ENCODE measurements around the gene TOP1. TPM values are rescaled to one million over a fixed set of nuclear protein-coding genes. Genes with fewer than 3 reads are reported as not detected.
"Not testable (repeated sequence)": the region's sequence is repeated elsewhere in the genome, so short reads cannot be mapped to it uniquely, and the experiment has no call there.

Gene TOP1
- total RNA-seq, 1 donor from 2014 or later, result 9.4 TPM

GRCh38 chr20:41125530-41126457 lies 97.2 kb downstream of the TOP1 start:
- DNase-seq (ENCODE audit: low spot score in 2 of 2), result no peak
- Histone ChIP-seq H3K27ac (no peak overlapping the region), H3K36me3 (peaks cover 32 to 52% of the 10 kb centered on the region in 2 donors), H3K27me3 (no peaks in the 10 kb centered on the region), H3K9me3 (no peaks in the 10 kb centered on the region), H3K4me1 (no peaks in the 10 kb centered on the region), H3K4me3 (no peak overlapping the region)
- intact Hi-C loops (cut with DNase I), result no loop called here
- no peak for TF ChIP-seq CTCF (IDR thresholded peaks at IDR 0.05)

- no peak for DNase-seq (ENCODE audit: low spot score in 2 of 2)
- Histone ChIP-seq H3K4me3 (no peak overlapping the region), H3K9me3 (no peaks in the 10 kb centered on the region), H3K27me3 (no peaks in the 10 kb centered on the region), H3K36me3 (peaks cover 26 to 43% of the 10 kb centered on the region in 2 donors), H3K27ac (no peak overlapping the region), H3K4me1 (no peaks in the 10 kb centered on the region)
- intact Hi-C loops (cut with DNase I), result no loop called here
- no peak for TF ChIP-seq CTCF (IDR thresholded peaks at IDR 0.05)
Observed at GRCh38 chr20:41126719-41127118, 98.1 kb downstream of the TOP1 start.

- DNase-seq (ENCODE audit: low spot score in 2 of 2); H3K27me3 ChIP-seq; H3K4me1 ChIP-seq; H3K4me3 ChIP-seq; intact Hi-C loops (cut with DNase I); H3K27ac ChIP-seq; H3K9me3 ChIP-seq: not testable (repeated sequence)
- H3K36me3 ChIP-seq, result peaks cover 11 to 27% of the 10 kb centered on the region in 2 donors
Observed at GRCh38 chr20:41128317-41128716, 99.7 kb downstream of the TOP1 start.

- Histone ChIP-seq H3K27ac (no peak overlapping the region), H3K27me3 (no peaks in the 10 kb centered on the region), H3K4me1 (peaks cover 0 to 5% of the 10 kb centered on the region in 2 donors), H3K9me3 (no peaks in the 10 kb centered on the region), H3K36me3 (peaks cover 0 to 2% of the 10 kb centered on the region in 2 donors), H3K4me3 (no peak overlapping the region)
- intact Hi-C loops (cut with DNase I), result no loop called here
- no peak for DNase-seq (ENCODE audit: low spot score in 2 of 2)
- TF ChIP-seq CTCF (IDR thresholded peaks at IDR 0.05), result no peak
Observed at GRCh38 chr20:41131594-41132387, 103.2 kb downstream of the TOP1 start.

- H3K4me3 ChIP-seq; H3K36me3 ChIP-seq; DNase-seq (ENCODE audit: low spot score in 2 of 2); H3K9me3 ChIP-seq; H3K27ac ChIP-seq; intact Hi-C loops (cut with DNase I); H3K27me3 ChIP-seq; H3K4me1 ChIP-seq: not testable (repeated sequence)
Observed at GRCh38 chr20:41132388-41132775, 103.8 kb downstream of the TOP1 start.

- intact Hi-C loops (cut with DNase I), result no loop called here
- no peak overlapping the region for H3K4me3 ChIP-seq
- no peak for DNase-seq (ENCODE audit: low spot score in 2 of 2)
Observed at GRCh38 chr20:41133709-41134361, 105.2 kb downstream of the TOP1 start.

More at GRCh38 chr20:41133709-41134361, 105.2 kb downstream of the TOP1 start:
- Histone ChIP-seq H3K27ac (no peak overlapping the region), H3K4me1 (peaks cover 0 to 9% of the 10 kb centered on the region in 2 donors), H3K27me3 (no peaks in the 10 kb centered on the region), H3K9me3 (no peaks in the 10 kb centered on the region), H3K36me3 (no peaks in the 10 kb centered on the region)
- no peak for TF ChIP-seq CTCF (IDR thresholded peaks at IDR 0.05)
